ENCODE results near the gene USP31. TPM values are rescaled to one million over a fixed set of nuclear protein-coding genes. Genes with fewer than 3 reads are reported as not detected.

USP31 gene
- total RNA-seq, 1 donor, result 6.2 TPM

GRCh38 chr16:23120562-23120961, 28.7 kb downstream of the USP31 start:
- Histone ChIP-seq H3K9me3 (ENCODE audit: low read depth, low read length) (no peaks in the 10 kb centered on the region), H3K4me2 (ENCODE audit: insufficient read depth, low read length) (peak overlapping the region; percentile 6), H3K36me3 (ENCODE audit: insufficient read depth, low read length) (no peaks in the 10 kb centered on the region), H2AFZ (ENCODE audit: low read length) (no peak overlapping the region), H3K27me3 (ENCODE audit: insufficient read depth, low read length) (no peaks in the 10 kb centered on the region), H3K4me1 (ENCODE audit: insufficient read depth, low read length) (peaks cover 27% of the 10 kb centered on the region), H3K27ac (ENCODE audit: low read depth, low read length) (peak overlapping the region; percentile 57), H3K79me2 (ENCODE audit: insufficient read depth, low read length) (peaks cover 77% of the 10 kb centered on the region), H4K20me1 (ENCODE audit: insufficient read depth, low read length) (peaks cover 6% of the 10 kb centered on the region), H3K4me3 (ENCODE audit: insufficient read depth, low read length) (no peak overlapping the region)
- no peak for TF ChIP-seq CTCF (IDR thresholded peaks at IDR 0.05; ENCODE audit: extremely low read depth, low read depth, low read length)
- DNase-seq (ENCODE audit: insufficient read length, low spot score, missing footprints), result no peak

- DNase-seq (ENCODE audit: insufficient read length, low spot score, missing footprints), result no peak
- Histone ChIP-seq H3K4me3 (ENCODE audit: insufficient read depth, low read length) (no peak overlapping the region), H3K4me2 (ENCODE audit: insufficient read depth, low read length) (peak overlapping the region; percentile 17), H3K79me2 (ENCODE audit: insufficient read depth, low read length) (peaks cover 75% of the 10 kb centered on the region), H3K27me3 (ENCODE audit: insufficient read depth, low read length) (no peaks in the 10 kb centered on the region), H3K4me1 (ENCODE audit: insufficient read depth, low read length) (peaks cover 24% of the 10 kb centered on the region), H3K36me3 (ENCODE audit: insufficient read depth, low read length) (no peaks in the 10 kb centered on the region), H2AFZ (ENCODE audit: low read length) (no peak overlapping the region), H3K9me3 (ENCODE audit: low read depth, low read length) (no peaks in the 10 kb centered on the region), H3K27ac (ENCODE audit: low read depth, low read length) (no peak overlapping the region), H4K20me1 (ENCODE audit: insufficient read depth, low read length) (peaks cover 5% of the 10 kb centered on the region)
- TF ChIP-seq CTCF (IDR thresholded peaks at IDR 0.05; ENCODE audit: extremely low read depth, low read depth, low read length), result no peak
Observed at GRCh38 chr16:23119570-23119969, 29.7 kb downstream of the USP31 start.

- H3K4me2 ChIP-seq (ENCODE audit: insufficient read depth, low read length), result no peak overlapping the region
- peaks cover 62% of the 10 kb centered on the region for H3K79me2 ChIP-seq (ENCODE audit: insufficient read depth, low read length)
- no peaks in the 10 kb centered on the region for H3K27me3 ChIP-seq (ENCODE audit: insufficient read depth, low read length)
- H3K9me3 ChIP-seq (ENCODE audit: low read depth, low read length), result no peaks in the 10 kb centered on the region
- no peak overlapping the region for H3K27ac ChIP-seq (ENCODE audit: low read depth, low read length)
- no peak for DNase-seq (ENCODE audit: insufficient read length, low spot score, missing footprints)
- H4K20me1 ChIP-seq (ENCODE audit: insufficient read depth, low read length), result peaks cover 5% of the 10 kb centered on the region
- H3K4me1 ChIP-seq (ENCODE audit: insufficient read depth, low read length), result no peaks in the 10 kb centered on the region
- no peaks in the 10 kb centered on the region for H3K36me3 ChIP-seq (ENCODE audit: insufficient read depth, low read length)
- H3K4me3 ChIP-seq (ENCODE audit: insufficient read depth, low read length), result no peak overlapping the region
- TF ChIP-seq CTCF (IDR thresholded peaks at IDR 0.05; ENCODE audit: extremely low read depth, low read depth, low read length), result no peak
- no peak overlapping the region for H2AFZ ChIP-seq (ENCODE audit: low read length)
Observed at GRCh38 chr16:23114131-23114904, 34.9 kb downstream of the USP31 start.

GRCh38 chr16:23113185-23113584, 36.1 kb downstream of the USP31 start:
- Histone ChIP-seq H2AFZ (ENCODE audit: low read length) (no peak overlapping the region), H3K79me2 (ENCODE audit: insufficient read depth, low read length) (peaks cover 61% of the 10 kb centered on the region), H3K9me3 (ENCODE audit: low read depth, low read length) (no peaks in the 10 kb centered on the region), H3K36me3 (ENCODE audit: insufficient read depth, low read length) (no peaks in the 10 kb centered on the region), H3K4me2 (ENCODE audit: insufficient read depth, low read length) (no peak overlapping the region), H3K27me3 (ENCODE audit: insufficient read depth, low read length) (no peaks in the 10 kb centered on the region), H3K27ac (ENCODE audit: low read depth, low read length) (no peak overlapping the region), H3K4me3 (ENCODE audit: insufficient read depth, low read length) (no peak overlapping the region), H3K4me1 (ENCODE audit: insufficient read depth, low read length) (no peaks in the 10 kb centered on the region), H4K20me1 (ENCODE audit: insufficient read depth, low read length) (peaks cover 10% of the 10 kb centered on the region)
- no peak for TF ChIP-seq CTCF (IDR thresholded peaks at IDR 0.05; ENCODE audit: extremely low read depth, low read depth, low read length)
- DNase-seq (ENCODE audit: insufficient read length, low spot score, missing footprints), result no peak
